ENCODE measurements around the gene RSPH1. TPM values are rescaled to one million over a fixed set of nuclear protein-coding genes. Genes with fewer than 3 reads are reported as not detected.

Gene RSPH1
- total RNA-seq, 1 donor from 2014 or later, result 0.33 TPM

GRCh38 chr21:42513985-42514882 lies 18.2 kb upstream of the RSPH1 start:
- ATAC-seq (peak; percentile 86), DNase-seq (ENCODE audit: low spot score) (peak; percentile 73)

- ATAC-seq, result peak; percentile 77
- DNase-seq (ENCODE audit: low spot score), result peak; percentile 67
These were observed 17.3 kb upstream of the RSPH1 start, which contains the start of gene SLC37A1 for GRCh38 chr21:42513151-42513984. SLC37A1 (plus strand) TSS chr21:42513852; CDS start chr21:42518455, 4,603 bp downstream.

- ATAC-seq (no peak), DNase-seq (ENCODE audit: low spot score) (no peak)
These were observed 16.5 kb upstream of the RSPH1 start for GRCh38 chr21:42512346-42513034.

- DNase-seq (ENCODE audit: low spot score) (no peak), ATAC-seq (no peak)
These were observed 13.2 kb upstream of the RSPH1 start for GRCh38 chr21:42509244-42509643.

GRCh38 chr21:42508371-42508770 lies 12.3 kb upstream of the RSPH1 start:
- DNase-seq (ENCODE audit: low spot score) (no peak), ATAC-seq (no peak)

- no peak for ATAC-seq
- DNase-seq (ENCODE audit: low spot score), result no peak
These were observed 11.4 kb upstream of the RSPH1 start for GRCh38 chr21:42507418-42507817.

GRCh38 chr21:42505090-42505726 lies 9.2 kb upstream of the RSPH1 start:
- DNase-seq (ENCODE audit: low spot score), result no peak
- no peak for ATAC-seq

GRCh38 chr21:42503711-42504110 lies 7.7 kb upstream of the RSPH1 start:
- DNase-seq (ENCODE audit: low spot score) (no peak), ATAC-seq (no peak)

- no peak for ATAC-seq
These were observed 4.7 kb upstream of the RSPH1 start for GRCh38 chr21:42500736-42501135.

GRCh38 chr21:42500225-42500624 lies 4.2 kb upstream of the RSPH1 start:
- DNase-seq (ENCODE audit: low spot score) (no peak), ATAC-seq (no peak)

More at GRCh38 chr21:42500736-42501135, 4.7 kb upstream of the RSPH1 start:
- no peak for DNase-seq (ENCODE audit: low spot score)

- ATAC-seq, result no peak
- no peak for DNase-seq (ENCODE audit: low spot score)
These were observed 3.6 kb upstream of the RSPH1 start for GRCh38 chr21:42499444-42500112.

GRCh38 chr21:42498012-42498411 lies 2.0 kb upstream of the RSPH1 start:
- ATAC-seq (no peak), DNase-seq (ENCODE audit: low spot score) (no peak)

GRCh38 chr21:42496839-42497202 lies 797 bp upstream of the RSPH1 start:
- no peak for ATAC-seq
- no peak for DNase-seq (ENCODE audit: low spot score)

- peak; percentile 3 for ATAC-seq
- DNase-seq (ENCODE audit: low spot score), result no peak
These were observed 282 bp downstream of the RSPH1 start for GRCh38 chr21:42495765-42496119.

- ATAC-seq (no peak), DNase-seq (ENCODE audit: low spot score) (no peak)
These were observed 997 bp downstream of the RSPH1 start for GRCh38 chr21:42495027-42495426.

- no peak for ATAC-seq
- DNase-seq (ENCODE audit: low spot score), result no peak
These were observed 2.6 kb downstream of the RSPH1 start for GRCh38 chr21:42493109-42494060.

- DNase-seq (ENCODE audit: low spot score), result no peak
- ATAC-seq, result no peak
These were observed 3.8 kb downstream of the RSPH1 start for GRCh38 chr21:42492201-42492600.

- DNase-seq (ENCODE audit: low spot score), result no peak
- ATAC-seq, result no peak
These were observed 4.7 kb downstream of the RSPH1 start for GRCh38 chr21:42491328-42491727.

GRCh38 chr21:42490720-42491119 lies 5.3 kb downstream of the RSPH1 start:
- DNase-seq (ENCODE audit: low spot score) (no peak), ATAC-seq (peak; percentile 19)

Data from left lobe of liver (tissue), 2 donors.